Neural cell (in vitro differentiated cells): Measurements from ENCODE around the gene PLS1. TPM values are rescaled to one million over a fixed set of nuclear protein-coding genes. Genes with fewer than 3 reads are reported as not detected.

Experiments
- H2AFZ ChIP-seq: fragments of 200-600, 300-800 bp; sonication (generic), shearing (Covaris generic); 2 replicates; pipeline ENCODE4 v1.6.0; 2014; ENCODE audit warnings: low read depth, mild to moderate bottlenecking, antibody characterized with exemption, low read length, moderate library complexity
- H3F3A ChIP-seq: fragments of 200-600 bp; shearing (Covaris generic); 2 replicates; pipeline ENCODE4 v1.6.1; 2016; ENCODE audit warnings: mild to moderate bottlenecking, moderate library complexity, mixed read lengths, antibody characterized with exemption, low read length; ENCODE audit not compliant: insufficient read depth, poor library complexity, severe bottlenecking
- H3K27ac ChIP-seq: fragments of 200-600, 300-800 bp; sonication (generic), shearing (Covaris generic); 2 replicates; pipeline ENCODE4 v1.5.1; 2014; ENCODE audit warnings: mild to moderate bottlenecking, low read length, moderate library complexity
- H3K27me3 ChIP-seq: fragments of 300-800, 200-600 bp; sonication (generic), shearing (Covaris generic); 2 replicates; pipeline ENCODE4 v1.6.0; 2014; ENCODE audit warnings: mild to moderate bottlenecking, low read depth, low read length, moderate library complexity; ENCODE audit not compliant: insufficient read depth
- H3K36me3 ChIP-seq: fragments of 300-800, 200-600 bp; sonication (generic), shearing (Covaris generic); 2 replicates; pipeline ENCODE4 v1.5.1; 2014; ENCODE audit warnings: mild to moderate bottlenecking, antibody characterized with exemption, low read length, moderate library complexity; ENCODE audit not compliant: insufficient read depth
- H3K4me2 ChIP-seq: fragments of 300-800, 200-600 bp; sonication (generic), shearing (Covaris generic); 2 replicates; pipeline ENCODE4 v1.6.0; 2014; ENCODE audit warnings: mild to moderate bottlenecking, low read length
- H3K4me3 ChIP-seq: fragments of 300-800, 200-600 bp; sonication (generic), shearing (Covaris generic); 2 replicates; pipeline ENCODE4 v1.5.1; 2014; ENCODE audit warnings: mild to moderate bottlenecking, low read length, moderate library complexity
- H3K79me2 ChIP-seq: fragments of 200-600 bp; shearing (Covaris generic); replicated peaks from 2 replicates; pipeline ENCODE4 v1.6.0; 2014; ENCODE audit warnings: mild to moderate bottlenecking, low read length, moderate library complexity; ENCODE audit not compliant: insufficient read depth
- H3K9ac ChIP-seq: fragments of 300-800, 200-600 bp; sonication (generic), shearing (Covaris generic); 2 replicates; pipeline ENCODE4 v1.6.1; 2016; ENCODE audit warnings: mild to moderate bottlenecking, low read length, mixed read lengths
- H3K9me2 ChIP-seq: fragments of 200-600 bp; shearing (Covaris generic); 2 replicates; pipeline ENCODE4 v1.6.1; 2016; ENCODE audit warnings: mild to moderate bottlenecking, low read length, mixed read lengths; ENCODE audit not compliant: insufficient read depth
- H3K9me3 ChIP-seq: fragments of 200-600, 300-800 bp; sonication (generic), shearing (Covaris generic); 2 replicates; pipeline ENCODE4 v1.6.1; 2016; ENCODE audit warnings: mild to moderate bottlenecking, mixed run types, low read length, moderate library complexity, mixed read lengths
- H4K20me1 ChIP-seq: fragments of 200-600 bp; shearing (Covaris generic); 2 replicates; pipeline ENCODE4 v1.6.1; 2016; ENCODE audit warnings: mild to moderate bottlenecking, mixed run types; ENCODE audit not compliant: insufficient read depth
- EP300 ChIP-seq: fragments of 450-650 bp; conservative IDR thresholded peaks from 2 replicates; pipeline ENCODE4 v1.6.1; 2014; ENCODE audit warnings: antibody characterized with exemption, mild to moderate bottlenecking, moderate library complexity; ENCODE audit not compliant: poor library complexity, severe bottlenecking
- EZH2 ChIP-seq: fragments of 200-600, 300-800 bp; shearing (Covaris generic), sonication (generic); IDR thresholded peaks from 2 replicates; pipeline ENCODE4 v1.6.1; 2014; ENCODE audit warnings: antibody characterized with exemption, low read length, borderline replicate concordance, mild to moderate bottlenecking; ENCODE audit not compliant: insufficient read depth, poor library complexity, severe bottlenecking
- MXI1 ChIP-seq: fragments of 450-650 bp; conservative IDR thresholded peaks from 2 replicates; pipeline ENCODE4 v1.6.1; 2014; ENCODE audit warnings: antibody characterized with exemption, mild to moderate bottlenecking; ENCODE audit not compliant: poor library complexity, severe bottlenecking
- POLR2AphosphoS5 ChIP-seq: IDR thresholded peaks from 2 replicates; pipeline ENCODE4 v1.6.1; 2012
- RAD21 ChIP-seq: fragments of 450-650 bp; conservative IDR thresholded peaks from 2 replicates; pipeline ENCODE4 v1.6.1; 2014; ENCODE audit warnings: antibody characterized with exemption, mild to moderate bottlenecking, moderate library complexity
- SMC3 ChIP-seq: fragments of 450-650 bp; conservative IDR thresholded peaks from 2 replicates; pipeline ENCODE4 v1.6.1; 2014; ENCODE audit warnings: antibody characterized with exemption, mild to moderate bottlenecking, moderate library complexity; ENCODE audit not compliant: poor library complexity
- TAF1 ChIP-seq: IDR thresholded peaks from 2 replicates; pipeline ENCODE4 v1.6.1; 2012; ENCODE audit warnings: low read depth
- polyA plus RNA-seq: library from polyadenylated mRNA; depleted of rRNA; stranded (reverse); fragments of >200 nt; gene quantifications from 2 replicates; pipeline ENCODE4 v1.2.3, GENCODE V29; 2014
- small RNA-seq, 3 experiments: library from RNA; depleted of rRNA; stranded (forward); fragments of <200 nt; gene quantifications; one replicate each; pipeline ENCODE3, GENCODE V24; 2012
- TF ChIP-seq, protein P1 (sequence below): fragments of 450-650 bp; IDR thresholded peaks from 2 replicates; pipeline ENCODE4 v1.5.1; 2014; ENCODE audit warnings: antibody characterized with exemption, mild to moderate bottlenecking, moderate library complexity; ENCODE audit not compliant: poor library complexity, severe bottlenecking
- TF ChIP-seq, protein P2 (sequence below): IDR thresholded peaks from 2 replicates; pipeline ENCODE4 v1.6.1; 2012; ENCODE audit warnings: borderline replicate concordance

Gene PLS1
- polyA plus RNA-seq, 1 donor from 2014 or later: 0.31 TPM

- Histone ChIP-seq H3K9me3 (no peaks in the 10 kb centered on the region), H3K4me3 (no peak overlapping the region), H3K9ac (no peak overlapping the region), H3K9me2 (no peaks in the 10 kb centered on the region), H4K20me1 (no peaks in the 10 kb centered on the region), H3K27me3 (no peaks in the 10 kb centered on the region), H3K4me2 (no peak overlapping the region), H3K79me2 (no peaks in the 10 kb centered on the region), H3F3A (no peaks in the 10 kb centered on the region), H3K36me3 (no peaks in the 10 kb centered on the region), H2AFZ (no peak overlapping the region), H3K27ac (no peak overlapping the region)
- no peak for TF ChIP-seq RAD21
- TF ChIP-seq EZH2: no peak
- TF ChIP-seq, protein P1, sequence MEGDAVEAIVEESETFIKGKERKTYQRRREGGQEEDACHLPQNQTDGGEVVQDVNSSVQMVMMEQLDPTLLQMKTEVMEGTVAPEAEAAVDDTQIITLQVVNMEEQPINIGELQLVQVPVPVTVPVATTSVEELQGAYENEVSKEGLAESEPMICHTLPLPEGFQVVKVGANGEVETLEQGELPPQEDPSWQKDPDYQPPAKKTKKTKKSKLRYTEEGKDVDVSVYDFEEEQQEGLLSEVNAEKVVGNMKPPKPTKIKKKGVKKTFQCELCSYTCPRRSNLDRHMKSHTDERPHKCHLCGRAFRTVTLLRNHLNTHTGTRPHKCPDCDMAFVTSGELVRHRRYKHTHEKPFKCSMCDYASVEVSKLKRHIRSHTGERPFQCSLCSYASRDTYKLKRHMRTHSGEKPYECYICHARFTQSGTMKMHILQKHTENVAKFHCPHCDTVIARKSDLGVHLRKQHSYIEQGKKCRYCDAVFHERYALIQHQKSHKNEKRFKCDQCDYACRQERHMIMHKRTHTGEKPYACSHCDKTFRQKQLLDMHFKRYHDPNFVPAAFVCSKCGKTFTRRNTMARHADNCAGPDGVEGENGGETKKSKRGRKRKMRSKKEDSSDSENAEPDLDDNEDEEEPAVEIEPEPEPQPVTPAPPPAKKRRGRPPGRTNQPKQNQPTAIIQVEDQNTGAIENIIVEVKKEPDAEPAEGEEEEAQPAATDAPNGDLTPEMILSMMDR: no peak
- TF ChIP-seq, protein P2, sequence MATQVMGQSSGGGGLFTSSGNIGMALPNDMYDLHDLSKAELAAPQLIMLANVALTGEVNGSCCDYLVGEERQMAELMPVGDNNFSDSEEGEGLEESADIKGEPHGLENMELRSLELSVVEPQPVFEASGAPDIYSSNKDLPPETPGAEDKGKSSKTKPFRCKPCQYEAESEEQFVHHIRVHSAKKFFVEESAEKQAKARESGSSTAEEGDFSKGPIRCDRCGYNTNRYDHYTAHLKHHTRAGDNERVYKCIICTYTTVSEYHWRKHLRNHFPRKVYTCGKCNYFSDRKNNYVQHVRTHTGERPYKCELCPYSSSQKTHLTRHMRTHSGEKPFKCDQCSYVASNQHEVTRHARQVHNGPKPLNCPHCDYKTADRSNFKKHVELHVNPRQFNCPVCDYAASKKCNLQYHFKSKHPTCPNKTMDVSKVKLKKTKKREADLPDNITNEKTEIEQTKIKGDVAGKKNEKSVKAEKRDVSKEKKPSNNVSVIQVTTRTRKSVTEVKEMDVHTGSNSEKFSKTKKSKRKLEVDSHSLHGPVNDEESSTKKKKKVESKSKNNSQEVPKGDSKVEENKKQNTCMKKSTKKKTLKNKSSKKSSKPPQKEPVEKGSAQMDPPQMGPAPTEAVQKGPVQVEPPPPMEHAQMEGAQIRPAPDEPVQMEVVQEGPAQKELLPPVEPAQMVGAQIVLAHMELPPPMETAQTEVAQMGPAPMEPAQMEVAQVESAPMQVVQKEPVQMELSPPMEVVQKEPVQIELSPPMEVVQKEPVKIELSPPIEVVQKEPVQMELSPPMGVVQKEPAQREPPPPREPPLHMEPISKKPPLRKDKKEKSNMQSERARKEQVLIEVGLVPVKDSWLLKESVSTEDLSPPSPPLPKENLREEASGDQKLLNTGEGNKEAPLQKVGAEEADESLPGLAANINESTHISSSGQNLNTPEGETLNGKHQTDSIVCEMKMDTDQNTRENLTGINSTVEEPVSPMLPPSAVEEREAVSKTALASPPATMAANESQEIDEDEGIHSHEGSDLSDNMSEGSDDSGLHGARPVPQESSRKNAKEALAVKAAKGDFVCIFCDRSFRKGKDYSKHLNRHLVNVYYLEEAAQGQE: no peak
- no peak for TF ChIP-seq SMC3
- TF ChIP-seq TAF1: no peak
- no peak for TF ChIP-seq EP300
- TF ChIP-seq POLR2AphosphoS5: no peak
- TF ChIP-seq MXI1: no peak
Observed at GRCh38 chr3:142754494-142754893, 158.3 kb downstream of the PLS1 start.

Small RNAs within 50 kb of the gene (small RNA-seq; reads per million reads assigned to genes)
- gene RNA5SP143: 0.42 to 0.89 (median 0.73) reads per million in 3 experiments

Other genes with a start within 250 kb of the PLS1 start
- 21.1 and 24.8 TPM in 2 replicates for gene XRN1, start 148.4 kb upstream of the PLS1 start, polyA plus RNA-seq
- 26.1 and 27.6 TPM in 2 replicates for gene ATR, start 17.7 kb upstream of the PLS1 start, polyA plus RNA-seq
- gene TRPC1, start 127.6 kb downstream of the PLS1 start, polyA plus RNA-seq: 37.2 and 74.5 TPM in 2 replicates